Testis (tissue), 2 donors: Measurements from ENCODE around the gene VEGFA.

Experiments
- POLR2A ChIP-seq: fragments of 450-650 bp; IDR thresholded peaks from one replicate; pipeline ENCODE4 v1.6.1; 2017; ENCODE audit warnings: antibody characterized with exemption, mild to moderate bottlenecking, moderate library complexity
- TF ChIP-seq, protein P1 (sequence below), 3 experiments: fragments of 450-650 bp in 2 of 3; fragments of 200-600 bp in 1 of 3; sonication (generic) in 1 of 3; IDR thresholded peaks; one replicate each; pipeline ENCODE4 v1.5.1; 2016 to 2019; ENCODE audit warnings: antibody characterized with exemption in 3 of 3, mild to moderate bottlenecking in 2 of 3, moderate library complexity in 1 of 3

GRCh38 chr6:43817192-43817591 is 47.2 kb downstream of the VEGFA start:
- TF ChIP-seq, protein P1, sequence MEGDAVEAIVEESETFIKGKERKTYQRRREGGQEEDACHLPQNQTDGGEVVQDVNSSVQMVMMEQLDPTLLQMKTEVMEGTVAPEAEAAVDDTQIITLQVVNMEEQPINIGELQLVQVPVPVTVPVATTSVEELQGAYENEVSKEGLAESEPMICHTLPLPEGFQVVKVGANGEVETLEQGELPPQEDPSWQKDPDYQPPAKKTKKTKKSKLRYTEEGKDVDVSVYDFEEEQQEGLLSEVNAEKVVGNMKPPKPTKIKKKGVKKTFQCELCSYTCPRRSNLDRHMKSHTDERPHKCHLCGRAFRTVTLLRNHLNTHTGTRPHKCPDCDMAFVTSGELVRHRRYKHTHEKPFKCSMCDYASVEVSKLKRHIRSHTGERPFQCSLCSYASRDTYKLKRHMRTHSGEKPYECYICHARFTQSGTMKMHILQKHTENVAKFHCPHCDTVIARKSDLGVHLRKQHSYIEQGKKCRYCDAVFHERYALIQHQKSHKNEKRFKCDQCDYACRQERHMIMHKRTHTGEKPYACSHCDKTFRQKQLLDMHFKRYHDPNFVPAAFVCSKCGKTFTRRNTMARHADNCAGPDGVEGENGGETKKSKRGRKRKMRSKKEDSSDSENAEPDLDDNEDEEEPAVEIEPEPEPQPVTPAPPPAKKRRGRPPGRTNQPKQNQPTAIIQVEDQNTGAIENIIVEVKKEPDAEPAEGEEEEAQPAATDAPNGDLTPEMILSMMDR (IDR thresholded peaks at IDR 0.05), result no peak
- TF ChIP-seq POLR2A, result no peak
